ENCODE measurements around the gene ZDHHC15.
"Not testable (repeated sequence)": the region's sequence is repeated elsewhere in the genome, so short reads cannot be mapped to it uniquely, and the experiment has no call there.

ZDHHC15 gene

GRCh38 chrX:75522565-75523431 is at the start of gene ZDHHC15:
Gene ZDHHC15, minus strand, starts transcription at chrX:75523037. Its CDS starts 13 bp downstream, at chrX:75523024.
- DNase-seq (ENCODE audit: low spot score), result no peak

- not testable (repeated sequence) for DNase-seq (ENCODE audit: low spot score)
Observed at GRCh38 chrX:75560544-75560943, 37.7 kb upstream of the ZDHHC15 start.

GRCh38 chrX:75547783-75548182 is 24.9 kb upstream of the ZDHHC15 start:
- DNase-seq (ENCODE audit: low spot score), result no peak

DNA sequence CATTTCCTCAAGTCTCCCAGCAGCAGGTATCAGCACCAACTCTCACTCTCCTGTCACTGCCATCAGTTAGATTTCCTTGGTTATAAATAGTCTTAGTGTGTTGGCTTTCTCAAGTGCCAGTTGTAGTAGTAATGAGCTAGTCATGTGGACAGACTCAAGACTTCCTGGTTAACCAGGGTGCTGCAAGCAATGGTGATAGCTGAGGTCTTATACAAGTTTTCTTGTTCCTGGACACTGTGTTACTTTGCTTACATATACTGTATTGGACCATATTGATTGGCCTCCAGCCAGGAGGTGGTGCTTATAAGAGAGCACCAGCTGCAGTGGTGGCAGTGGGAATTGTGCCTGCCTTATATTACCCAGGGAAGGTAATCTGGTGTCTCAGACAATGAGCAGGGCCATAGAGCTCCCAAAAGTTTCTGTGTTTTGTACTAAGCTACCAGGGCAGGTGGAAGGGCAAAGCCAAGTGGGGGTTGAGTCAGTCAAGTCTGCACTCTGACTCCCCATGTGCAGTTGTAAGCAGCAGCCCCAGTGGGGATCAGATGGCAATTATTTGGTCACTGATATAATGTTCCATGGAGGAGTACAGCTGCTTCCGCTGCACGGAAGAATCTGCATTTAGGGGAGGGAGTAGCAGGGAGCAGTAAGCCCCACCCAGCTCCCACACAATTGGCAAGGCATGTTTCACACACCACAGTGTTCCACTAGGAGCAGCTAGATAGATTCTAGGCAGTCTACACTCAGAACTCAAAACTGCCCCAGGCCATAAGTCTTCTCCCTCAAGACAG is 24.1 kb upstream of the ZDHHC15 start:
- no peak for DNase-seq (ENCODE audit: low spot score)

DNA sequence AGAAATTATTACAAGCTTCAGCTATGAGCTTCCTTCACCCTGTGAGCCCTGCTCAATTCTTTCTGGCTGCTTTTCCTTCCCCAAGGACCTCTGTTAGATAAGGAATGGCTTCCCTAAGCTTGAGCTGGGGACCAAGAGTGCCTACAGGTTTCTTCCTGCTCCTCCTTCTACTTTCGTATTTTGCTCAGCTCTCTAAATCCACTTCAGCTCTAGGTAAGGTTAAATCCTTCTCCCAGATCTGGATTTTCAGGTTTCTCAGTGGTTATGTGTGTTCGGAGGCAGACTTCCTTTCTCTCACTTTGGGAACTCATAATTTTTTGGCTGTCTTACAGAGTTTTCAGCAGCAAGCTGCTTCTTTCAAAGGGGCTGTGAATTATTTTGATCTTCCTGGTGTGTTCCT is 21.9 kb upstream of the ZDHHC15 start:
- no peak for DNase-seq (ENCODE audit: low spot score)

DNA sequence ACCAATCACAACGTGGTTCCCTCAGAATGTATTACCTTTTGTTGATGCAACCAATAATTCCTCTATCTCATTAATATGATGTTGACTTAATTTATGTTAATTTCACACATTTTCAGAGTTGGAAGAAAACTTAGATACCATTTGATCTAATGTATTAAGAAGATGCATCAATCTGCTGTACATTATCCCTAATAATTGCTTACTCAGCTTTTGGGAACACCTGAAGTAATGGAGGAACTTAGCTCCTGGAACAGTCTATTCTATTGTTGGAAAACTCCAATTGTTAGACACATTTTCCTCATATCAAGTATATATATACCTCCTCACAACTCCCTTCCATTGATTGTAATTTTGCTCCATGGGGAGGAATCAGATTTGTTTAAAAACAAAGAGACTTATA is 38.9 kb downstream of the ZDHHC15 start:
- no peak for DNase-seq (ENCODE audit: low spot score)

DNA sequence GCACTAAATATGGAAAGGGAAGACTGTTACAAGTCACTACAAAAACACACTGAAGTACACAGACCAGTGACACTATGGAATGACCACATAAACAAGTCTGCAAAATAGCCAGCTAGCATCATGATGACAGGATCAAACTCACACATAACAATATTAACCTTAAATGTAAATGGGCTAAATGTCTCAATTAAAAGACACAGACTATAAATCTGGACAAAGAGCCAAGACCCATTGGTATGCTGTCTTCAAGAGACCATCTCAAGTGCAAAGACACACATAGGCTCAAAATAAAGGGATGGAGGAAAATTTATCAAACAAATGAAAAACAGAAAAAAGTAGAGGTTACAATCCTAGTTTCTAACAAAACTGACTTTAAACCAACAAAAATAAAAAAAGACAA is 61.1 kb downstream of the ZDHHC15 start:
- not testable (repeated sequence) for DNase-seq (ENCODE audit: low spot score)

- DNase-seq (ENCODE audit: low spot score), result no peak
Observed at GRCh38 chrX:75421688-75422230, 101.1 kb downstream of the ZDHHC15 start.

DNA sequence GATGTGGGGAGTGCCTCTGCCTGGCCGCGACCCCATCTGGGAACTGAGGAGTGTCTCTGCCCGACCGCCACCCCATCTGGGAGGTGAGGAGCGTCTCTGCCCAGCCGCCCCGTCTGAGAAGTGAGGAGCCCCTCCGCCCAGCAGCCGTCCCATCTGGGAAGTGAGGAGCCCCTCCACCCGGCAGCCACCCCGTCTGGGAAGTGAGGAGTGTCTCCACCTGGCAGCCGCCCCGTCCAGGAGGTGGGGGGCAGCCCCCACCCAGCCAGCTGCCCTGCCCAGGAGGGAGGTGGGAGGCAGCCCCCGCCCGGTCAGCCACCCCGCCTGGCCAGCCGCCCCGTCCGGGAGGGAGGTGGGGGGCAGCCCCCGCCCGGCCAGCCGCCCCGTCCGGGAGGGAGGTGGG is 115.7 kb downstream of the ZDHHC15 start:
- DNase-seq (ENCODE audit: low spot score), result not testable (repeated sequence)

DNA sequence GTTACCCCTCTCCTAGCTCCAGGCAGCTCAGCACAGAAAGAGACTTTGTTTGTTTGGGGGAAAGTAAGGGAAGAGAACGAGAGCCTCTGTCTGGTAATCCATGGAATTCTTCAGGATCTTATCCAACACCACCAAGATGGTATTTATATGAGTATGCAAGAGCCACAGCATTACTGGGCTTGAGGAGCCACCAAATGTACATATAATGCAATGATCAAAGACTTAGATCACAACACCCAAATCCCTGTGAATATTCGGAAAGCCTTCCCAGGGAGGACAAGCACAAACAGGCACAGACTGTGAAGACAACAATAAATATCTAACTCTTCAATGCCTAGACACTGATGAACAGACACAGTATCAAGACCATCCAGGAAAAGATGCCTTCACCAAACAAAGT is 132.4 kb downstream of the ZDHHC15 start:
- no peak for DNase-seq (ENCODE audit: low spot score)

DNA sequence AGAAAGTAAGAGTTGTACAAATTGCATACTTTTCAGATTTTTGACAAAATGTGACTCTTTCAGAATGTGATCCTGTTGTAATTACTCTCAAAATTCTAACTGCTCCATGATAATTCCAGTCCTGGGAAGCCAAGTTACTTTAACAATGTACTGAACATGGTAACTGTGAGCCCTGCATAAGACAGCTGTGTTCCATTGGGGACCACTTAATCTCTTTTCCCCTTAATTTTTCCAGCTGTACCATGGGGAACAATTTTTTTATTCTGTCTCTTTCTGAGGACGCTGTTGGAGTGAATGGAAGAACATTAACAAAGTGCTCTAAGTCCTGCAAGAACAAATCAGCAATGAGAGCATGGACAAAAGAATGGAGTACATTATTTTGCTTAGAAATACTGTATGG is 153.1 kb downstream of the ZDHHC15 start:
- no peak for DNase-seq (ENCODE audit: low spot score)

GRCh38 chrX:75366861-75367260 is 156.0 kb downstream of the ZDHHC15 start:
- DNase-seq (ENCODE audit: low spot score), result no peak

- DNase-seq (ENCODE audit: low spot score), result no peak
Observed at GRCh38 chrX:75365243-75365975, 157.4 kb downstream of the ZDHHC15 start.

GRCh38 chrX:75361788-75362187 is 161.0 kb downstream of the ZDHHC15 start:
- DNase-seq (ENCODE audit: low spot score), result no peak

DNA sequence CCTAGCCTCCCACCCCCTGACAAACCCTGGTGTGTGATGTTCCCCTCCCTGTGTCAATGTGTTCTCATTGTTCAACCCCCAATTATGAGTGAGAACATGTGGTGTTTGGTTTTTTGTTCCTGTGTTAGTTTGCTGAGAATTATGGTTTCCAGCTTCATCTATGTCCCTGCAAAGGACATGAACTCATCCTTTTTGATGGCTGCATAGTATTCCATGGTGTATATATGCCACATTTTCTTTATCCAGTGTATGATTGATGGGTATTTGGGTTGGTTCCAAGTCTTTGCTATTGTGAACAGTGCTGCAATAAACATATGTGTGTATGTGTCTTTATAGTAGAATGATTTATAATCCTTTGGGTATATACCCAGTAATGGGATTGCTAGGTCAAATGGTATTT is 174.2 kb downstream of the ZDHHC15 start:
- DNase-seq (ENCODE audit: low spot score), result not testable (repeated sequence)

DNA sequence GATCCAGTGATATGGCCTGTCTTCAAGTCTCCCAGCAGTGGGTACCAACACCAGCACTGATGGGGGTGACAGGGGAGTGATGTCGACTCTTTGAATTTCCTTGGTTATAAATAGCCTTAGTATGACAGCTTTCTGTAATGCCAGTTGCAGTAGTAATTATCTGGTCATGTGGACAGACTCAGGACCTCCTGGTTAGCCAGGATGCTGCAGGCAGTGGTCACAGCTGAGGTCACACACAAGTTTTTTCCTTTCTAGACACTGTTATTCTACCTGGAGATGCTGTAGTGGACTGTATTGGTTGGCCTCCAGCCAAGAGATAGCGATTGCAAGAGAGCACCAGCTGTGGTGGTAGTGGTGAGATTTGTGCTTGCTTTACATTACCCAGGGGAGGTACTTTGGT is 185.3 kb downstream of the ZDHHC15 start:
- no peak for DNase-seq (ENCODE audit: low spot score)

DNA sequence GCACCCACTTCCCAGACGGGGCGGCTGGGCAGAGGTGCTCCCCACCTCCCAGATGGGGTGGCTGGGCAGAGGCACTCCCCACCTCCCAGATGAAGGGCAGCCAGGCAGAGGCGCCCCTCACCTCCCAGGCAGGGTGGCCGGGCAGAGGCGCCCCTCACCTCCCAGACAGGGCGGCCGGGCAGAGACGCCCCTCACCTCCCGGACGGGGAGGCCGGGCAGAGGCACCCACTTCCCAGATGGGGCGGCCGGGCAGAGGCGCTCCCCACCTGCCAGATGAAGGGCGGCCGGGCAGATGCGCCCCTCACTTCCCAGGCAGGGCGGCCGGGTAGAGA is 187.7 kb downstream of the ZDHHC15 start:
- DNase-seq (ENCODE audit: low spot score), result no peak

GRCh38 chrX:75334407-75335126 is 188.3 kb downstream of the ZDHHC15 start:
- not testable (repeated sequence) for DNase-seq (ENCODE audit: low spot score)

DNA sequence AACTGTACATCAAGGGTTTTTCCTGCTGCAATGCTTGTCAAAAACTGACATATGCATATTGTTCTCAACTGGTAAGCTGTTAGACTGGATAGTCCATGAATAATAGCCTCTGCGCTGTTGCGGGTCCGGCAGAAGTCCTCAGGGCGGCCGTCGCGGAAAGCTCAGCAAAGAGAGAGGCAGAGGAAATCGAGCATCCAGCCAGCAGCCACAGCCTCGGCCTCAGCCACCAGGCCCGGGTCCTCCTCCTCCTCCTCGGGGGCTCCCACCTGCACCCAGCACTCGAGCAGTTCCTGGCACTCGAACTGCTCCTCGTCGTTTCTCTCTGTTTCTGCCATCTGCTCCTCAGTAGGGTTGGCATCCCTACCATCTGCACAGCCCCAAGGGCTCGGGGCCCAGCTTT is 195.2 kb downstream of the ZDHHC15 start:
- DNase-seq (ENCODE audit: low spot score), result no peak

All from SW480 (cell line).